SK-N-MC (cell line): Measurements from ENCODE around the gene RXFP3.

ENCODE experiments used
- EZH2 ChIP-seq: fragments of 200-600 bp; sonication (generic); IDR thresholded peaks from one replicate; pipeline ENCODE4 v1.6.1; 2017; ENCODE audit warnings: antibody characterized with exemption
- POLR2AphosphoS5 ChIP-seq: IDR thresholded peaks from 2 replicates; pipeline ENCODE4 v1.6.1; 2012; ENCODE audit warnings: mild to moderate bottlenecking, low read depth, low read length, borderline replicate concordance

DNA sequence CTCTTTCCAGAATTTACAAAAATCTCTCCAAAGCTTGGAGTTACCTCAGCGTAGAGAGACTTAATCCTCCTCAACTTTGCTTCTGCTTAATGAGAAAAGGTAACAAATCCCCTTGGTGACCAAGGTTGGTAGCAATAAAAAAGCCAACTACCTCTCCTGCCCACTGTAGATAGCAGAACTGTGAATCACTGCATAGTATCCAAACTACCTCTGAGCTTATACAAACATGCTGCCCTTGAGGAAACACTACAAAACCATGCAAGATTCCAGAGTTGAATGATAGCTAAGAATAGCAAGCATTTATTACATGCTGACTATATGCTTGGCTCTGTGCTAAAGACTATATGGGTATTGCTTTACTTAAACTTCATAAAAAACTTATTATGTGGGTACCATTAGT is 41.6 kb upstream of the RXFP3 start:
- TF ChIP-seq POLR2AphosphoS5 (no peak), EZH2 (no peak)
